A375 (cell line): ENCODE results near the gene MAP3K13. TPM values are rescaled to one million over a fixed set of nuclear protein-coding genes. Genes with fewer than 3 reads are reported as not detected.

Experiments
- total RNA-seq: library from RNA; depleted of rRNA; stranded (reverse); fragments of >200 nt; shearing (Covaris generic); gene quantifications from 2 replicates; pipeline ENCODE4 v1.2.3, GENCODE V29; 2014; rRNA removed

Gene MAP3K13
- 7.1 and 8.2 TPM in 2 replicates for total RNA-seq

GRCh38 chr3:185362850-185363661 lies at the start of gene MAP3K13:
MAP3K13 (plus strand) TSS chr3:185363136; CDS start chr3:185428582, 65,446 bp downstream.

DNA sequence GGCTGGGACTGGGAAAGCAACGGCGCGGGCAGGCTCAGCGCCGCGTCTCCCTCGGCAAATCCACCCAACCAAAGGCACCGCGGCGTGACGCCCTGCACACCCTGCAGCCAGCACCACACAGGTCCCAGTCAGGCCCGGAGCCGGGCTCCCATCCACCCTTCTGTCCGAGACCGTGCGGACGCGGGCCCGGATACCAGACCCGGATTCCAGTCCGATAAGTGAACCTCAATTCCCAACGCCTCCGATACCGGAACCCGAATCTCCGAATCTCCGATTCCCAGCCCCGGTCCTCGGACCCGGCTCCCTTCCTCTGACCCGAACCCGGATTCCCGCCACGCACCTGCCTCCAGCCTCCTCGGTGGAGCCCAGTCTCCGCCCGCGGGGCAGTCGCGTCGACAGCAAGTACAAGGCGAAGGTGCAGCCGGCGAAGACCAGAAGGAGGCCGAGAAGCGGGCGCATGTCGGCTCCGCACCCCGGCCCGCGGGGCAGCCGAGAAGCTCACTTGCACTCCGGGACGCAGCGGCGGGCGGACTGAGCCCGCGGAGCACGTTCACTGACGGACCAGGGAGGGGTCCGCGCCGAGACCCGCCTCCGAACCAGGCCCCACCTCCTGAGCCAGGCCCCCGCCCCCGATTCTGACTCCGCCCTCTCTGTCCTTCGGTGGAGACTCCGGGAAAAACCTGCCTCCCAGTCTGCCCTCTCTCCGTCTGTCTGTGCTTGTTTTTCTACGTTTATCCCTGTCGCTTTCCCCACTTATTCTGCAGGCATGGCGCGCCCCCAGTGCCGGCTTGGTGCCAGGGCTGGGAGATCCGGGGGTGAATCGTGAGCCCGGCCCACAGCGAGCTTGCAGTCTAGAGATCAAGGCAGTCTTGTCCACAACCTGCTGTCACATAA lies 135.8 kb downstream of the MAP3K13 start, which contains the start of gene TMEM41A:
TSS of gene TMEM41A (minus strand) at position 533 of the 894 bp plus-strand sequence. CDS start at position 459, 74 bp downstream.

Other genes starting within 250 kb of the MAP3K13 start
- gene C3orf70, start 210.1 kb upstream of the MAP3K13 start, total RNA-seq = 1.3 and 1.9 TPM in 2 replicates
- 2.5 and 4.9 TPM in 2 replicates for gene EHHADH, start 109.1 kb upstream of the MAP3K13 start, total RNA-seq
- 7.7 and 9.1 TPM in 2 replicates for gene TMEM41A, start 135.9 kb downstream of the MAP3K13 start, total RNA-seq
- 0.04 TPM in 1 of 2 replicates, not detected in the other for gene LIPH, start 189.5 kb downstream of the MAP3K13 start, total RNA-seq
- gene SENP2, start 223.2 kb downstream of the MAP3K13 start, total RNA-seq = 36.2 and 42.7 TPM in 2 replicates